Measurements from ENCODE around the gene ELF3. TPM values are rescaled to one million over a fixed set of nuclear protein-coding genes. Genes with fewer than 3 reads are reported as not detected.

Gene ELF3
- total and polyA plus RNA-seq, 2 of the 13 experiments (the other 11 are each of a cell fraction or from before 2014, with no cell fraction given), result 11.5 to 55.1 TPM

- TF ChIP-seq, protein P1, sequence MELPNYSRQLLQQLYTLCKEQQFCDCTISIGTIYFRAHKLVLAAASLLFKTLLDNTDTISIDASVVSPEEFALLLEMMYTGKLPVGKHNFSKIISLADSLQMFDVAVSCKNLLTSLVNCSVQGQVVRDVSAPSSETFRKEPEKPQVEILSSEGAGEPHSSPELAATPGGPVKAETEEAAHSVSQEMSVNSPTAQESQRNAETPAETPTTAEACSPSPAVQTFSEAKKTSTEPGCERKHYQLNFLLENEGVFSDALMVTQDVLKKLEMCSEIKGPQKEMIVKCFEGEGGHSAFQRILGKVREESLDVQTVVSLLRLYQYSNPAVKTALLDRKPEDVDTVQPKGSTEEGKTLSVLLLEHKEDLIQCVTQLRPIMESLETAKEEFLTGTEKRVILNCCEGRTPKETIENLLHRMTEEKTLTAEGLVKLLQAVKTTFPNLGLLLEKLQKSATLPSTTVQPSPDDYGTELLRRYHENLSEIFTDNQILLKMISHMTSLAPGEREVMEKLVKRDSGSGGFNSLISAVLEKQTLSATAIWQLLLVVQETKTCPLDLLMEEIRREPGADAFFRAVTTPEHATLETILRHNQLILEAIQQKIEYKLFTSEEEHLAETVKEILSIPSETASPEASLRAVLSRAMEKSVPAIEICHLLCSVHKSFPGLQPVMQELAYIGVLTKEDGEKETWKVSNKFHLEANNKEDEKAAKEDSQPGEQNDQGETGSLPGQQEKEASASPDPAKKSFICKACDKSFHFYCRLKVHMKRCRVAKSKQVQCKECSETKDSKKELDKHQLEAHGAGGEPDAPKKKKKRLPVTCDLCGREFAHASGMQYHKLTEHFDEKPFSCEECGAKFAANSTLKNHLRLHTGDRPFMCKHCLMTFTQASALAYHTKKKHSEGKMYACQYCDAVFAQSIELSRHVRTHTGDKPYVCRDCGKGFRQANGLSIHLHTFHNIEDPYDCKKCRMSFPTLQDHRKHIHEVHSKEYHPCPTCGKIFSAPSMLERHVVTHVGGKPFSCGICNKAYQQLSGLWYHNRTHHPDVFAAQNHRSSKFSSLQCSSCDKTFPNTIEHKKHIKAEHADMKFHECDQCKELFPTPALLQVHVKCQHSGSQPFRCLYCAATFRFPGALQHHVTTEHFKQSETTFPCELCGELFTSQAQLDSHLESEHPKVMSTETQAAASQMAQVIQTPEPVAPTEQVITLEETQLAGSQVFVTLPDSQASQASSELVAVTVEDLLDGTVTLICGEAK (IDR thresholded peaks at IDR 0.05), result no peak; the same call in 1 of the 2 replicates
- TF ChIP-seq, protein P1 (CRISPR knock-in tag; IDR thresholded peaks at IDR 0.05), result peak; percentile 77
- TF ChIP-seq HMG20B (CRISPR knock-in tag; conservative IDR thresholded peaks at IDR 0.05) (no peak), ZNF703 (CRISPR knock-in tag; IDR thresholded peaks at IDR 0.05; ENCODE audit: borderline replicate concordance) (no peak), ZSCAN29 (CRISPR knock-in tag; conservative IDR thresholded peaks at IDR 0.05) (no peak), ZXDC (CRISPR knock-in tag; IDR thresholded peaks at IDR 0.05) (no peak), ZNF614 (CRISPR knock-in tag; IDR thresholded peaks at IDR 0.05; ENCODE audit: borderline replicate concordance) (no peak), KDM5B (CRISPR knock-in tag; IDR thresholded peaks at IDR 0.05; ENCODE audit: borderline replicate concordance) (peak; percentile 85; the same call in 1 of the 2 replicates)
- TF ChIP-seq, protein P2, sequence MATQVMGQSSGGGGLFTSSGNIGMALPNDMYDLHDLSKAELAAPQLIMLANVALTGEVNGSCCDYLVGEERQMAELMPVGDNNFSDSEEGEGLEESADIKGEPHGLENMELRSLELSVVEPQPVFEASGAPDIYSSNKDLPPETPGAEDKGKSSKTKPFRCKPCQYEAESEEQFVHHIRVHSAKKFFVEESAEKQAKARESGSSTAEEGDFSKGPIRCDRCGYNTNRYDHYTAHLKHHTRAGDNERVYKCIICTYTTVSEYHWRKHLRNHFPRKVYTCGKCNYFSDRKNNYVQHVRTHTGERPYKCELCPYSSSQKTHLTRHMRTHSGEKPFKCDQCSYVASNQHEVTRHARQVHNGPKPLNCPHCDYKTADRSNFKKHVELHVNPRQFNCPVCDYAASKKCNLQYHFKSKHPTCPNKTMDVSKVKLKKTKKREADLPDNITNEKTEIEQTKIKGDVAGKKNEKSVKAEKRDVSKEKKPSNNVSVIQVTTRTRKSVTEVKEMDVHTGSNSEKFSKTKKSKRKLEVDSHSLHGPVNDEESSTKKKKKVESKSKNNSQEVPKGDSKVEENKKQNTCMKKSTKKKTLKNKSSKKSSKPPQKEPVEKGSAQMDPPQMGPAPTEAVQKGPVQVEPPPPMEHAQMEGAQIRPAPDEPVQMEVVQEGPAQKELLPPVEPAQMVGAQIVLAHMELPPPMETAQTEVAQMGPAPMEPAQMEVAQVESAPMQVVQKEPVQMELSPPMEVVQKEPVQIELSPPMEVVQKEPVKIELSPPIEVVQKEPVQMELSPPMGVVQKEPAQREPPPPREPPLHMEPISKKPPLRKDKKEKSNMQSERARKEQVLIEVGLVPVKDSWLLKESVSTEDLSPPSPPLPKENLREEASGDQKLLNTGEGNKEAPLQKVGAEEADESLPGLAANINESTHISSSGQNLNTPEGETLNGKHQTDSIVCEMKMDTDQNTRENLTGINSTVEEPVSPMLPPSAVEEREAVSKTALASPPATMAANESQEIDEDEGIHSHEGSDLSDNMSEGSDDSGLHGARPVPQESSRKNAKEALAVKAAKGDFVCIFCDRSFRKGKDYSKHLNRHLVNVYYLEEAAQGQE (IDR thresholded peaks at IDR 0.05; ENCODE audit: borderline replicate concordance in 1 of 2, low read depth in 1 of 2, low read length in 2 of 2), result no peak
These were observed 27.6 kb upstream of the ELF3 start, which contains the start of gene RNPEP (continued) for GRCh38 chr1:201982623-201983379.
